ENCODE data around the gene ICAM3. TPM values are rescaled to one million over a fixed set of nuclear protein-coding genes. Genes with fewer than 3 reads are reported as not detected.
"Not testable (repeated sequence)": the region's sequence is repeated elsewhere in the genome, so short reads cannot be mapped to it uniquely, and the experiment has no call there.

Gene ICAM3
- total RNA-seq, 2 experiments from 2014 or later, result 194 to 202 TPM

GRCh38 chr19:10344780-10345179 is 5.4 kb upstream of the ICAM3 start:
- POLR2A ChIA-PET, result interaction anchor here (1.0 kb wide), 2 partner anchors 11 to 14 kb away, joined by 4 to 5 read pairs; partner anchors contain the start of gene RAVER1
- ATAC-seq (no peak), DNase-seq (no peak)
- H3K27ac Mint-ChIP-seq, result no peak overlapping the region
- CTCF ChIA-PET, result interaction anchor here (1.2 to 3.2 kb wide), 2 partner anchors 44 to 74 kb away, joined by 3 to 11 read pairs; partner anchors contain the start of gene ICAM1
- peaks cover 3% of the 10 kb centered on the region for H3K36me3 Mint-ChIP-seq (ENCODE audit: low read depth)
- H3K4me1 Mint-ChIP-seq (ENCODE audit: low read depth), result peaks cover 10% of the 10 kb centered on the region
- no peaks in the 10 kb centered on the region for H3K27me3 Mint-ChIP-seq (ENCODE audit: low read depth)
- H3K4me3 Mint-ChIP-seq, result no peak overlapping the region
- H3K9me3 Mint-ChIP-seq (ENCODE audit: insufficient read depth), result no peaks in the 10 kb centered on the region

- CTCF ChIA-PET, result interaction anchor here (0.9 to 3.2 kb wide), 3 partner anchors 45 to 108 kb away, joined by 3 to 17 read pairs (median 11); partner anchors contain the start of gene ICAM1
These were observed 4.1 kb upstream of the ICAM3 start for GRCh38 chr19:10343495-10343894.

GRCh38 chr19:10339977-10340376 is 553 bp upstream of the ICAM3 start:
- Mint-ChIP-seq H3K9me3 (ENCODE audit: insufficient read depth) (no peaks in the 10 kb centered on the region), H3K27ac (peak overlapping the region; percentile 96), H3K4me3 (peak overlapping the region; percentile 97), H3K27me3 (ENCODE audit: low read depth) (no peaks in the 10 kb centered on the region), H3K4me1 (ENCODE audit: low read depth) (peaks cover 34% of the 10 kb centered on the region), H3K36me3 (ENCODE audit: low read depth) (peaks cover 24% of the 10 kb centered on the region)
- CTCF ChIA-PET, result interaction anchor here (1.2 to 1.3 kb wide), 2 partner anchors 51 to 80 kb away, joined by 4 to 8 read pairs; no protein-coding TSS in a partner anchor
- no peak for DNase-seq
- ATAC-seq, result no peak
- POLR2A ChIA-PET, result interaction anchor here (0.6 to 1.0 kb wide), 2 partner anchors 35 to 68 kb away, joined by 3 to 4 read pairs; no protein-coding TSS in a partner anchor

More at GRCh38 chr19:10343495-10343894, 4.1 kb upstream of the ICAM3 start:
- Mint-ChIP-seq H3K27ac (no peak overlapping the region), H3K9me3 (ENCODE audit: insufficient read depth) (no peaks in the 10 kb centered on the region), H3K36me3 (ENCODE audit: low read depth) (peaks cover 11% of the 10 kb centered on the region), H3K4me1 (ENCODE audit: low read depth) (peaks cover 22% of the 10 kb centered on the region), H3K4me3 (no peak overlapping the region), H3K27me3 (ENCODE audit: low read depth) (no peaks in the 10 kb centered on the region)
- POLR2A ChIA-PET, result interaction anchor here (0.5 kb wide), 1 partner anchor 75 kb away, joined by 3 read pairs; no protein-coding TSS in a partner anchor
- no peak for ATAC-seq
- DNase-seq, result no peak

- H3K27me3 Mint-ChIP-seq (ENCODE audit: low read depth), result no peaks in the 10 kb centered on the region
- no peaks in the 10 kb centered on the region for H3K9me3 Mint-ChIP-seq (ENCODE audit: insufficient read depth)
- peaks cover 45% of the 10 kb centered on the region for H3K4me1 Mint-ChIP-seq (ENCODE audit: low read depth)
- ChIA-PET CTCF (no interaction called here), POLR2A (no interaction called here)
- peak overlapping the region; percentile 97 for H3K4me3 Mint-ChIP-seq
- peak overlapping the region; percentile 96 for H3K27ac Mint-ChIP-seq
- DNase-seq (no peak), ATAC-seq (no peak)
- H3K36me3 Mint-ChIP-seq (ENCODE audit: low read depth), result peaks cover 32% of the 10 kb centered on the region
These were observed 484 bp downstream of the ICAM3 start for GRCh38 chr19:10338940-10339339.

- not testable (repeated sequence) for H3K4me3 Mint-ChIP-seq; H3K27ac Mint-ChIP-seq; H3K27me3 Mint-ChIP-seq (ENCODE audit: low read depth); ATAC-seq; DNase-seq; H3K9me3 Mint-ChIP-seq (ENCODE audit: insufficient read depth)
- peaks cover 62% of the 10 kb centered on the region for H3K4me1 Mint-ChIP-seq (ENCODE audit: low read depth)
- ChIA-PET POLR2A (interaction anchor here (0.7 kb wide), 1 partner anchor 43 kb away, joined by 3 read pairs; no protein-coding TSS in a partner anchor), CTCF (interaction anchor here (0.9 to 1.3 kb wide), 3 partner anchors 7 to 66 kb away, joined by 3 to 5 read pairs (median 3); partner anchors contain the start of genes ICAM1 and ICAM5)
- peaks cover 50% of the 10 kb centered on the region for H3K36me3 Mint-ChIP-seq (ENCODE audit: low read depth)
These were observed 2.7 kb downstream of the ICAM3 start for GRCh38 chr19:10336725-10337124.

- POLR2A ChIA-PET, result no interaction called here
- peaks cover 54% of the 10 kb centered on the region for H3K36me3 Mint-ChIP-seq (ENCODE audit: low read depth)
- ATAC-seq (no peak), DNase-seq (no peak)
- peaks cover 58% of the 10 kb centered on the region for H3K4me1 Mint-ChIP-seq (ENCODE audit: low read depth)
- H3K27me3 Mint-ChIP-seq (ENCODE audit: low read depth), result no peaks in the 10 kb centered on the region
- H3K27ac Mint-ChIP-seq, result no peak overlapping the region
- no peak overlapping the region for H3K4me3 Mint-ChIP-seq
- CTCF ChIA-PET, result interaction anchor here (0.9 to 4.2 kb wide), 3 partner anchors 9 to 76 kb away, joined by 3 to 15 read pairs (median 3); partner anchors contain the start of gene ICAM5
- H3K9me3 Mint-ChIP-seq (ENCODE audit: insufficient read depth), result no peaks in the 10 kb centered on the region
These were observed 4.0 kb downstream of the ICAM3 start for GRCh38 chr19:10335352-10335985.

GRCh38 chr19:10334588-10335351 is 4.7 kb downstream of the ICAM3 start:
- ChIA-PET CTCF (interaction anchor here (1.5 to 4.2 kb wide), 3 partner anchors 46 to 75 kb away, joined by 6 to 15 read pairs (median 9); partner anchors contain the start of genes ICAM1 and ICAM5), POLR2A (interaction anchor here (1.8 kb wide), 1 partner anchor 64 kb away, joined by 8 read pairs; the partner anchor contains the start of gene ICAM1)
- Mint-ChIP-seq H3K4me3 (peak overlapping the region; percentile 27), H3K36me3 (ENCODE audit: low read depth) (peaks cover 61% of the 10 kb centered on the region), H3K27me3 (ENCODE audit: low read depth) (no peaks in the 10 kb centered on the region), H3K4me1 (ENCODE audit: low read depth) (peaks cover 52% of the 10 kb centered on the region), H3K9me3 (ENCODE audit: insufficient read depth) (no peaks in the 10 kb centered on the region), H3K27ac (no peak overlapping the region)
- DNase-seq (peak; percentile 52), ATAC-seq (no peak)

- no peak for DNase-seq
- POLR2A ChIA-PET, result interaction anchor here (0.6 to 3.3 kb wide), 7 partner anchors 9 to 63 kb away, joined by 3 to 9 read pairs (median 5); partner anchors contain the start of genes ICAM1 and TYK2
- no peaks in the 10 kb centered on the region for H3K27me3 Mint-ChIP-seq (ENCODE audit: low read depth)
These were observed 5.5 kb downstream of the ICAM3 start for GRCh38 chr19:10333758-10334587.

GRCh38 chr19:10332965-10333757 is 6.3 kb downstream of the ICAM3 start, which contains the start of gene RAVER1:
TSS of gene RAVER1 (minus strand) at chr19:10333529. CDS start at chr19:10333507, 22 bp downstream.
- Mint-ChIP-seq H3K27ac (peak within 1 kb of the TSS; percentile 96), H3K27me3 (ENCODE audit: low read depth) (no peaks in the 10 kb centered on the region), H3K4me3 (peak within 1 kb of the TSS; percentile 95), H3K4me1 (ENCODE audit: low read depth) (peaks cover 37% of the 10 kb centered on the region), H3K36me3 (ENCODE audit: low read depth) (peaks cover 56% of the 10 kb centered on the region), H3K9me3 (ENCODE audit: insufficient read depth) (no peaks in the 10 kb centered on the region)
- DNase-seq (peak; percentile 99), ATAC-seq (peak; percentile 97)
- ChIA-PET POLR2A (interaction anchor here (0.6 to 3.3 kb wide), 11 partner anchors 8 to 247 kb away, joined by 3 to 9 read pairs (median 3); partner anchors contain the start of genes ICAM1 and TYK2), CTCF (interaction anchor here (1.5 to 4.2 kb wide), 5 partner anchors 44 to 175 kb away, joined by 3 to 15 read pairs (median 9); partner anchors contain the start of genes ICAM1 and ICAM5)

More at GRCh38 chr19:10333758-10334587, 5.5 kb downstream of the ICAM3 start:
- CTCF ChIA-PET, result interaction anchor here (1.5 to 4.2 kb wide), 5 partner anchors 45 to 175 kb away, joined by 3 to 15 read pairs (median 9); partner anchors contain the start of genes ICAM1 and ICAM5
- Mint-ChIP-seq H3K4me3 (peak overlapping the region; percentile 95), H3K36me3 (ENCODE audit: low read depth) (peaks cover 62% of the 10 kb centered on the region), H3K9me3 (ENCODE audit: insufficient read depth) (no peaks in the 10 kb centered on the region), H3K27ac (peak overlapping the region; percentile 96), H3K4me1 (ENCODE audit: low read depth) (peaks cover 45% of the 10 kb centered on the region)
- no peak for ATAC-seq

Measured in activated CD8-positive, alpha-beta T cell treated with anti-CD3 and anti-CD28 coated beads, Interleukin-2, amount 10 ng/mL, durations not matched to agents 7 days and 5 days (primary cell).